ENCODE data around the gene LYVE1. TPM values are rescaled to one million over a fixed set of nuclear protein-coding genes. Genes with fewer than 3 reads are reported as not detected.

The LYVE1 gene
- total and polyA plus RNA-seq, 12 donors: 5.3 to 118 (median 21.0) TPM

DNA sequence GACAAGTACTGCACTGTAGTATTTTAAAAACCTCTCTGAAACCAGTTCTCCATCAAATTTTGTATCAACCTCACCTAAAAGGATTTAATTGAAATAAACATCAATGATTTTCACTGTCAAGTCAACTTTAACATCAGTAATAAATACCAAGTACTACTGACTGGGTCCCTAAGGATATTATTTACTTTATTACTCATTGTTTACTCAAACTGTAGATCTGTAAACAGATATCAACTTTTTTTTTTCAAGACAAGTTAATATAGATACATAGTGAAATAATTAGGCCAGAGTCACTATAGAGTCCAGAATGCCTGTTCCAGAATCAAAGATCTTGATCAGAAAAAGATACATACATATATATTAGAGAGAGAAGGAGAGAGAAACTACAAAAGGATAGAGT lies 29.1 kb downstream of the LYVE1 start:
- H3K27me3 ChIP-seq: no peaks in the 10 kb centered on the region
- H3K4me3 ChIP-seq: no peak overlapping the region
- no peak for DNase-seq
- ATAC-seq: no peak
- peaks cover 0 to 24% (median 12%) of the 10 kb centered on the region in 9 donors for H3K4me1 ChIP-seq
- H3K27ac ChIP-seq: no peak overlapping the region
- H3K36me3 ChIP-seq: no peaks in the 10 kb centered on the region
- TF ChIP-seq, protein P1, sequence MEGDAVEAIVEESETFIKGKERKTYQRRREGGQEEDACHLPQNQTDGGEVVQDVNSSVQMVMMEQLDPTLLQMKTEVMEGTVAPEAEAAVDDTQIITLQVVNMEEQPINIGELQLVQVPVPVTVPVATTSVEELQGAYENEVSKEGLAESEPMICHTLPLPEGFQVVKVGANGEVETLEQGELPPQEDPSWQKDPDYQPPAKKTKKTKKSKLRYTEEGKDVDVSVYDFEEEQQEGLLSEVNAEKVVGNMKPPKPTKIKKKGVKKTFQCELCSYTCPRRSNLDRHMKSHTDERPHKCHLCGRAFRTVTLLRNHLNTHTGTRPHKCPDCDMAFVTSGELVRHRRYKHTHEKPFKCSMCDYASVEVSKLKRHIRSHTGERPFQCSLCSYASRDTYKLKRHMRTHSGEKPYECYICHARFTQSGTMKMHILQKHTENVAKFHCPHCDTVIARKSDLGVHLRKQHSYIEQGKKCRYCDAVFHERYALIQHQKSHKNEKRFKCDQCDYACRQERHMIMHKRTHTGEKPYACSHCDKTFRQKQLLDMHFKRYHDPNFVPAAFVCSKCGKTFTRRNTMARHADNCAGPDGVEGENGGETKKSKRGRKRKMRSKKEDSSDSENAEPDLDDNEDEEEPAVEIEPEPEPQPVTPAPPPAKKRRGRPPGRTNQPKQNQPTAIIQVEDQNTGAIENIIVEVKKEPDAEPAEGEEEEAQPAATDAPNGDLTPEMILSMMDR (IDR thresholded peaks at IDR 0.05): no peak
- no peaks in the 10 kb centered on the region for H3K9me3 ChIP-seq
- intact Hi-C loops (cut with DNase I): loop anchor here in 1 of 10 donors (10.0 kb wide), 1 partner anchor 65 kb away; no protein-coding TSS in a partner anchor

- DNase-seq: no peak
- ATAC-seq: no peak
- H3K27ac ChIP-seq: no peak overlapping the region
Measured at GRCh38 chr11:10538924-10539323, 29.5 kb downstream of the LYVE1 start.

DNA sequence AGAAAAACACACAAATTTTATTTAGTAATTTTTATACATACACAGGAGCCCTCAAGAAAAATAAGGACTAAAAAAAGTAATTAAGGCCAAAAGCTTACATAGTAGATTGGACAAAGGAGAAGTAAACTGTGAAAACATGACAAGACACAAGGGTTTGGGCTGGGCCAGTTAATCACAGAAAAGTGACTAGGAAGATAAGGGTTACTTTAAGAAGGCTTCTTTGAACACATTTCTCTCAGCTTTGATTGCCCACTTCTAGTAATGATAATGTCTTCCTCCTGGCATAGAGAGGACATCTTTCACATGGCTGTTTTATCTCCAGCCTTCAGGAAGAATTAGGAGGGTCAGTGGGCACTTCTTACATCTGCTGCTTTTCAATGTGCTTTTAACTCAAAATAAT lies 30.9 kb downstream of the LYVE1 start:
- ATAC-seq: no peak
- intact Hi-C loops (cut with DNase I): loop anchor here in 1 of 10 donors (10.0 kb wide), 1 partner anchor 63 kb away; no protein-coding TSS in a partner anchor

More at GRCh38 chr11:10538924-10539323, 29.5 kb downstream of the LYVE1 start:
- Histone ChIP-seq H3K27me3 (no peaks in the 10 kb centered on the region), H3K4me3 (no peak overlapping the region), H3K4me1 (peaks cover 0 to 24% (median 12%) of the 10 kb centered on the region in 9 donors), H3K36me3 (peaks cover 0 to under 1% (median 0%) of the 10 kb centered on the region in 9 donors), H3K9me3 (no peaks in the 10 kb centered on the region)
- intact Hi-C loops (cut with DNase I): loop anchor here in 1 of 10 donors (10.0 kb wide), 1 partner anchor 64 kb away; no protein-coding TSS in a partner anchor
- 80 to 82% methylated on average over 1 of the region's 1 CpG for WGBS, 2 donors
- TF ChIP-seq, protein P1 (IDR thresholded peaks at IDR 0.05): no peak

GRCh38 chr11:10534316-10534715 lies 34.1 kb downstream of the LYVE1 start:
- no peak overlapping the region for H3K27ac ChIP-seq
- intact Hi-C loops (cut with DNase I): loop anchor here in 1 of 10 donors (10.0 kb wide), 1 partner anchor 60 kb away; no protein-coding TSS in a partner anchor
- H3K4me3 ChIP-seq: no peak overlapping the region
- H3K4me1 ChIP-seq: peaks cover 0 to 10% (median under 1%) of the 10 kb centered on the region in 9 donors
- no peaks in the 10 kb centered on the region for H3K9me3 ChIP-seq
- DNase-seq (no peak), ATAC-seq (no peak)
- WGBS, 2 donors: 66 to 67% methylated on average over 2 of the region's 2 CpGs
- no peaks in the 10 kb centered on the region for H3K27me3 ChIP-seq
- TF ChIP-seq, protein P1 (IDR thresholded peaks at IDR 0.05): no peak
- H3K36me3 ChIP-seq: peaks cover 0 to 46% (median 16%) of the 10 kb centered on the region in 9 donors

More for the DNA sequence above, 30.9 kb downstream of the LYVE1 start:
- no peak for DNase-seq
- Histone ChIP-seq H3K4me1 (peaks cover 0 to 24% (median 12%) of the 10 kb centered on the region in 9 donors), H3K27me3 (no peaks in the 10 kb centered on the region), H3K4me3 (no peak overlapping the region), H3K9me3 (no peaks in the 10 kb centered on the region), H3K27ac (no peak overlapping the region), H3K36me3 (peaks cover 0 to 13% (median 0%) of the 10 kb centered on the region in 9 donors)
- TF ChIP-seq, protein P1 (IDR thresholded peaks at IDR 0.05): no peak

Measured in heart right ventricle (tissue), 16 donors.